ENCODE measurements around the gene EMP2. TPM values are rescaled to one million over a fixed set of nuclear protein-coding genes. Genes with fewer than 3 reads are reported as not detected.
A peak's percentile ranks its signal among the peaks of the same experiment; 100 is the strongest.

Gene EMP2
- total RNA-seq, 1 experiment from 2014 or later: 14.4 TPM

- Histone ChIP-seq H3K9me3 (ENCODE audit: control insufficient read depth, low read depth, low read length) (no peaks in the 10 kb centered on the region), H3T11ph (ENCODE audit: low read length) (no peak overlapping the region), H3K23me2 (ENCODE audit: insufficient read length, low read depth, low read length, poor library complexity, severe bottlenecking) (no peaks in the 10 kb centered on the region), H3K79me2 (ENCODE audit: insufficient read depth, low read length) (no peaks in the 10 kb centered on the region; the same call in 1 of the 2 replicates), H2BK15ac (ENCODE audit: low read depth, low read length) (no peak overlapping the region), H3K4ac (ENCODE audit: low read depth, low read length) (no peak overlapping the region), H2BK120ac (ENCODE audit: low read depth, low read length, poor library complexity, severe bottlenecking) (no peak overlapping the region), H2AK5ac (ENCODE audit: insufficient read length, low read length) (no peak overlapping the region), H2BK12ac (ENCODE audit: insufficient read length, low read depth, low read length) (no peak overlapping the region), H4K5ac (ENCODE audit: insufficient read length, low read depth, low read length) (no peak overlapping the region), H2AFZ (ENCODE audit: low read length) (no peak overlapping the region), H4K20me1 (ENCODE audit: control insufficient read depth, insufficient read depth, insufficient read length) (no peaks in the 10 kb centered on the region), H3K9ac (ENCODE audit: extremely low read depth, insufficient read length, low read length) (no peak overlapping the region), H4K8ac (replicated peaks; ENCODE audit: insufficient read length, low read depth, low read length) (no peak overlapping the region), H2BK5ac (ENCODE audit: insufficient read length, low read length) (no peak overlapping the region), H3K79me1 (ENCODE audit: insufficient read depth, low read depth, low read length, poor library complexity, severe bottlenecking) (no peaks in the 10 kb centered on the region), H3K27me3 (ENCODE audit: insufficient read depth, low read length) (no peaks in the 10 kb centered on the region), H3K18ac (ENCODE audit: insufficient read length, low read depth, low read length) (no peak overlapping the region), H3K27ac (ENCODE audit: insufficient read length, low read depth, low read length) (no peak overlapping the region), H3K56ac (ENCODE audit: insufficient read length, low read depth, low read length) (no peak overlapping the region), H3K14ac (ENCODE audit: insufficient read depth, low read length) (no peak overlapping the region), H2BK20ac (ENCODE audit: low read depth, low read length, poor library complexity, severe bottlenecking) (no peak overlapping the region), H3K4me2 (ENCODE audit: insufficient read depth, insufficient read length, low read length) (no peak overlapping the region), H3K23ac (ENCODE audit: insufficient read length, low read depth, low read length) (no peak overlapping the region), H3K4me1 (ENCODE audit: insufficient read depth, low read length) (no peaks in the 10 kb centered on the region; the same call in 1 of the 2 replicates), H4K91ac (ENCODE audit: insufficient read length, low read depth, low read length) (no peak overlapping the region)
- H3K9me3 Mint-ChIP-seq: peaks cover 1 to 2% of the 10 kb centered on the region in 2 experiments; a peak in 3 of 5 replicates
- TF ChIP-seq, protein P1, sequence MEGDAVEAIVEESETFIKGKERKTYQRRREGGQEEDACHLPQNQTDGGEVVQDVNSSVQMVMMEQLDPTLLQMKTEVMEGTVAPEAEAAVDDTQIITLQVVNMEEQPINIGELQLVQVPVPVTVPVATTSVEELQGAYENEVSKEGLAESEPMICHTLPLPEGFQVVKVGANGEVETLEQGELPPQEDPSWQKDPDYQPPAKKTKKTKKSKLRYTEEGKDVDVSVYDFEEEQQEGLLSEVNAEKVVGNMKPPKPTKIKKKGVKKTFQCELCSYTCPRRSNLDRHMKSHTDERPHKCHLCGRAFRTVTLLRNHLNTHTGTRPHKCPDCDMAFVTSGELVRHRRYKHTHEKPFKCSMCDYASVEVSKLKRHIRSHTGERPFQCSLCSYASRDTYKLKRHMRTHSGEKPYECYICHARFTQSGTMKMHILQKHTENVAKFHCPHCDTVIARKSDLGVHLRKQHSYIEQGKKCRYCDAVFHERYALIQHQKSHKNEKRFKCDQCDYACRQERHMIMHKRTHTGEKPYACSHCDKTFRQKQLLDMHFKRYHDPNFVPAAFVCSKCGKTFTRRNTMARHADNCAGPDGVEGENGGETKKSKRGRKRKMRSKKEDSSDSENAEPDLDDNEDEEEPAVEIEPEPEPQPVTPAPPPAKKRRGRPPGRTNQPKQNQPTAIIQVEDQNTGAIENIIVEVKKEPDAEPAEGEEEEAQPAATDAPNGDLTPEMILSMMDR (conservative IDR thresholded peaks at IDR 0.05): peak; percentile 59
- WGBS (ENCODE audit: extremely low coverage, insufficient read length, low lambda C conversion rate): no CpG with 5 or more reads among the region's 6 CpGs
- no peak overlapping the region for H3K27ac Mint-ChIP-seq
- no peak overlapping the region for H3K4me3 Mint-ChIP-seq
- DNase-seq: peak; percentile 84
- peaks cover 15% of the 10 kb centered on the region for H3K27me3 Mint-ChIP-seq (ENCODE audit: low read depth)
- H3K4me1 Mint-ChIP-seq: peaks cover 4 to 9% of the 10 kb centered on the region in 2 experiments
- 0 out of 7 replicates have a peak, but pooled peaks cover 0 to 3% (median 0%) of the 10 kb centered on the region in 3 experiments for H3K36me3 Mint-ChIP-seq (ENCODE audit: insufficient read depth in 1 of 3, low read depth in 3 of 3)
Observed at GRCh38 chr16:10629592-10629963, 49.2 kb upstream of the EMP2 start.

Measured in H9 (cell line).